ENCODE measurements around the gene TUBGCP2. TPM values are rescaled to one million over a fixed set of nuclear protein-coding genes. Genes with fewer than 3 reads are reported as not detected.
A peak's percentile ranks its signal among the peaks of the same experiment; 100 is the strongest.

The TUBGCP2 gene, protein sequence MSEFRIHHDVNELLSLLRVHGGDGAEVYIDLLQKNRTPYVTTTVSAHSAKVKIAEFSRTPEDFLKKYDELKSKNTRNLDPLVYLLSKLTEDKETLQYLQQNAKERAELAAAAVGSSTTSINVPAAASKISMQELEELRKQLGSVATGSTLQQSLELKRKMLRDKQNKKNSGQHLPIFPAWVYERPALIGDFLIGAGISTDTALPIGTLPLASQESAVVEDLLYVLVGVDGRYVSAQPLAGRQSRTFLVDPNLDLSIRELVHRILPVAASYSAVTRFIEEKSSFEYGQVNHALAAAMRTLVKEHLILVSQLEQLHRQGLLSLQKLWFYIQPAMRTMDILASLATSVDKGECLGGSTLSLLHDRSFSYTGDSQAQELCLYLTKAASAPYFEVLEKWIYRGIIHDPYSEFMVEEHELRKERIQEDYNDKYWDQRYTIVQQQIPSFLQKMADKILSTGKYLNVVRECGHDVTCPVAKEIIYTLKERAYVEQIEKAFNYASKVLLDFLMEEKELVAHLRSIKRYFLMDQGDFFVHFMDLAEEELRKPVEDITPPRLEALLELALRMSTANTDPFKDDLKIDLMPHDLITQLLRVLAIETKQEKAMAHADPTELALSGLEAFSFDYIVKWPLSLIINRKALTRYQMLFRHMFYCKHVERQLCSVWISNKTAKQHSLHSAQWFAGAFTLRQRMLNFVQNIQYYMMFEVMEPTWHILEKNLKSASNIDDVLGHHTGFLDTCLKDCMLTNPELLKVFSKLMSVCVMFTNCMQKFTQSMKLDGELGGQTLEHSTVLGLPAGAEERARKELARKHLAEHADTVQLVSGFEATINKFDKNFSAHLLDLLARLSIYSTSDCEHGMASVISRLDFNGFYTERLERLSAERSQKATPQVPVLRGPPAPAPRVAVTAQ
- 39.4 TPM for total RNA-seq
- long read RNA-seq, full-length matches to known transcripts: 73 of 112 reads
- long read RNA-seq, partial matches to known transcripts: 24 of 112 reads
- long read RNA-seq, other reads (novel, unspliced or antisense): 15 of 112 reads

DNA sequence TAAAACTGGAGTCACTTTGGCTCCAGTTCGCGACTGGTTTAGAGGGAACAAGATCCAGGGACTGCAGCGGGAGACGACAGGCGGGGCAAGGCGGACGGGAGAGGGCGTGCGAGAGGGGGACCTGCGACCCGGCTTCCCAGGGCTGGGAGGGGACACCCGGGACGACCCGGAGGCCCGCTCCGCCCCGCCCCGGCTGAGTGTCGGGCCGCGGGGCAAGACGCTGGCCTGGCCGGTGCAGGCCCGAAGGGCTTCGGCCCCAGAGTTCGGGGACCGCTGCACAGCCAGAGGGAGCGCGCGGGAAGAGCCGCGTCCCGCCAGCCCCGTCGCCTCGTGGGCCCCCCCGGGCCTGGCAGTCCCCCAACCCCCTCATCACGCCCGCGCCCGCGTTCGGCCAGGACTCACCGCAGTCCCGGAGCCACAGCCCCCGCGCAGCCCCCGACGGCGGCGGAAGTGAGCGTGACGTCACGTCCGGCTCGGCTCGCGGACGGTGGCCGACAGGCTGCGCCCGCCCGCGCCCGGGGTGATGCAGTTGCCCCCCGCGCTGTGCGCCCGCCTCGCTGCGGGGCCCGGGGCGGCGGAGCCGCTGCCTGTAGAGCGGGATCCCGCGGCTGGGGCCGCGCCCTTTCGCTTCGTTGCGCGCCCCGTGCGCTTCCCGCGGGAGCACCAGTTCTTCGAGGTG is at the start of gene TUBGCP2, which contains the start of gene ZNF511:
Gene TUBGCP2 (minus strand): TSS at position 452 of the 679 bp plus-strand sequence. CDS start 5,931 bp downstream, outside the sequence.
Gene ZNF511 (plus strand): TSS at position 494 of the 679 bp plus-strand sequence. CDS start 30 bp downstream, at position 524.
- intact Hi-C loops (cut with DNase I): loop anchor here (5.0 kb wide), 2 partner anchors 46 to 64 kb away; partner anchors contain the start of gene ECHS1
- peak; percentile 93 for DNase-seq (ENCODE audit: low spot score)

DNA sequence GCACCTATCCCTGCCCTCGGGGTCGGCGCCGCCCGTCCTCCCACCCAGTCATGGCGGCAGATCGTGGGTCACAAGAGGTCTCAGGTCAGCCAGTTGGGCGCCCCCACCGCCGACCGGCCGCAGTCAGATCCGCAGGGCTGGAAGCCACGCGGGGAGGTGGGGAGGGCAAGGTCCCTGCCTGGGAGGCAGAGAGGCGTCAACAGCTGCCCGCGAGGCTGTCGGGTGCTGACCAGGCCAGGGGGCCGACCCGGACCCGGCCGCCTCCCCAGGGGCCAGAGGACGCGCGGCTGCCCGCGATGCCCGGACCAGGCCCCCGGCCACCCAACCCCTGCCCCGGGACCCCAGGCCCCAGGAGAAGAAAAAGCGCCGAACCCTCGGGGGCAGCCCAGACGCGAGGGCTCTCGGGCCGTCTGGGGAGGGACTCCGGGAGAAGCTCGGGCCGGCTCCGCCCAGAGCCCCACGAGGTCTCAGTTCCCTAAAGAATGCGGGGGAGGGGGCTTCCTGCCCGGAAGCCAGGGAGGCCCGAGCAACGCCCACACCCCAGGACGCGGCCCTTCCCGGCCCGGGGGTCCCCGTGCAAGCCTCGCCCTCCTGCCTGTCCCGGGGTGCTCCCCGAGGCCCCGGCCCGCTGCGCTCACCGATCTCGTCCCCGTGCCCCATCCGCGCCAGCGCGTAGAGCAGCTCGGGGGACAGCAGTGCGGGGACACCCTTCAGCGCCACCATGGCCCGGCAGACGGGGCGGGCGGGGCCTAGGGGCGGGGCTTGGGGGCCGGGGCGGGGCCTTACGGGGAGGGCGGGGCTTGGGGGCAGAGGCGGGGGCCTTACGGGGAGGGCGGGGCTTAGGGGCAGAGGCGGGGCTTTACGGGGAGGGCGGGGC is 48.9 kb upstream of the TUBGCP2 start, which contains the start of gene FUOM:
Gene FUOM (minus strand): TSS at position 735 of the 877 bp plus-strand sequence. CDS start 12 bp downstream, at position 723.
- intact Hi-C loops (cut with DNase I): no loop called here
- no peak for DNase-seq (ENCODE audit: low spot score)

DNA sequence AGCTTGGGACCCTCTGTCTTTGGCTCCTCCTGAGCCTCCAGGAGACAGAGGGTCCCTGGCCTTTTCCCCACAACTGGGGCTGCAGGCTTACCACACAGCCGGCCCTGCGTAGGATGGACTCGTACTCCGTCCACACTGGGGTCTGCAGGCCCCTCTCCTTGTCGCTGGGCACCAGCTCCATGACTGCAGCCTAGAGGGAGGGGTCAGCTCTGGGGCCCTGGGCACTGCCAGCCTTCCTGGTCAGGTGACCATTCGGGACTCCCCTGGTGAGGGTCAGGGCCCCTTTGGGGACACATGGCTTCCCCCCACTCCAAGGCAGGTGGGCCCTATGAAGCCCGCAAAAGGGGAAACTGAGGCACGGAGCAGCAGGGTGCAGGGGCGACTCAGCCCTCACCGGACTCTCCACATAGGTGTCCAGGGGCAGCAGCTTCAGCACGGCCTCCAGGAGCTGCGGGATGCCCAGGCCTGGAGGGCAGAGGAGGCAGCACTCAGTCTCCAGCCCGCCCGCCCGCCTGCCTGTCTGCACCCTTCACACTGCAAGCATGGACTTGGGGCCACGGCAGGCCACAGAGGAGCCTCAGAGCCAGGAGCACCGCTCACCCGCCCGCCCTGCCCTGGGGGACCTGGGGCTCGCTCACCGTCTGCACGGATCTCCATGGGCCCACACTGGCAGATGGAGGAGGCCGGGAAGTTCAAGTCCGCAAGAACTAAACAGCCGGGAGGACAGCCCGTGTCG is 48.0 kb upstream of the TUBGCP2 start:
- DNase-seq (ENCODE audit: low spot score): no peak
- intact Hi-C loops (cut with DNase I): no loop called here

DNA sequence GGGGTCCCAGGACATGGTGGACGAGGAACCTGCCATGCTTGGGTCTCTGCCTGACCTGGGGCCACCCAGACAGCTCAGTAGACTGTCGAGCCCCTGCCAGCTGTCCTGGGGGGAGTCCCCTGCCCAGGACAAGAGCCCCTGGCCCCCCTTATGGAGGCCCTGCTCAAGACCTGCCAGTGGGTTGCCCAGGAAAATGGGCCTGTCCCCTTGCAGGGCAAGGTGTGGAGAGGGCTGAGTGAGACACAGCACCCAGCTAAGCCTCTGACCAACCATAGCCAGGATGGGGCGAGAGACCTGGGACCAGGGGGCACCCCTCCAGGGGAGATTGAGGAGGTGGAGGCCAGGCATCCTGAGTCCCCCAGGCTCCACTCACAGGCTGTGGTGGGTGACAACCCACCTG is 47.3 kb upstream of the TUBGCP2 start:
- no peak for DNase-seq (ENCODE audit: low spot score)
- intact Hi-C loops (cut with DNase I): no loop called here

DNA sequence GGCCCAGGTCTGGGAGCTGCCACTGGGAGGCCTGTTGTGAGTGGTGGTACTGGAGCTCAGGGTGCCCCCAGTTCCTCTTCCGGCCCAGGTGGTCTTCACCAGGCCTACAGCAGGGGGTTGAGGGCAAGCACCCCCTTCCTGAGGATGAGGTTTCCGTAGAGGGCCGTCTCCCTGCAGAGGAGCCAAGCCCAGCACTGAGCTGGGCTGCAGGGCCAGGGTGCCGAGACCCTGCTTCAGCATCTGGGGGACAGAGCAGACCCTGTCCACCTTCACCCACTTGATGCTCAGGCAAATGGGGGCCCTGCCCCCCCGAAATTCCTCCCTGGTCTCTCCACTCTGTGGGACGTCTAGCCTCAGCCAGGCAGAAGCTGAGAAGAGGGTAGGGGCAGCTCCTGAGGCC is 46.6 kb upstream of the TUBGCP2 start:
- no peak for DNase-seq (ENCODE audit: low spot score)

DNA sequence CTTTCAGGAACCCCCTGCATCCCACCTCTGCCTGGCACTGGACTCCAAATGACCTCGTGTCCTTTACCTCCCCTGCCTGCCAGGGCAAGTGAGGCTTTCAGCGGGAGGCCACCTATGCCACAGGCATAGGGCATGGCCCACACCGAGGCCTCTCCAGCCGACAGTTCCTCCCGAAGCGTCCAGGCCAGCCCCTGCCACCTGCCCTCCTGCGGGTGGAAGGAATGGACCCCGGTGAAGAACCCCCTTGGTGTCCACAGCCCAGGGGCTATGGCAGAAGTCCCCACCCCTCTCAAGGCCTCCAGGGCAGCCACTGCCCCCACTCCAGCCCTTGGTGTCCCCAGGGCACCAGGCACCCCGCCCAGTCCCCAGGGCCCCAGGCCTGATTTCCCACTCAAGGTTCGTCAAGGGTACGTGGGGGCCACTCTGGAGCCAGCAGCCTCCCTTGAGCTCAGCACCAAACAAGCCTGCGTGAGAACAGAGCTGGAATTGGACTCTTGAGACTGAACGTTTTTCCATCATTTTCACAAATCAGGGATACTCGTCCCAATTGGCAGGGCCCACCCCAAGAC is 46.1 kb upstream of the TUBGCP2 start:
- DNase-seq (ENCODE audit: low spot score): no peak
- intact Hi-C loops (cut with DNase I): no loop called here

More for the DNA sequence above, 46.6 kb upstream of the TUBGCP2 start:
- intact Hi-C loops (cut with DNase I): no loop called here

DNA sequence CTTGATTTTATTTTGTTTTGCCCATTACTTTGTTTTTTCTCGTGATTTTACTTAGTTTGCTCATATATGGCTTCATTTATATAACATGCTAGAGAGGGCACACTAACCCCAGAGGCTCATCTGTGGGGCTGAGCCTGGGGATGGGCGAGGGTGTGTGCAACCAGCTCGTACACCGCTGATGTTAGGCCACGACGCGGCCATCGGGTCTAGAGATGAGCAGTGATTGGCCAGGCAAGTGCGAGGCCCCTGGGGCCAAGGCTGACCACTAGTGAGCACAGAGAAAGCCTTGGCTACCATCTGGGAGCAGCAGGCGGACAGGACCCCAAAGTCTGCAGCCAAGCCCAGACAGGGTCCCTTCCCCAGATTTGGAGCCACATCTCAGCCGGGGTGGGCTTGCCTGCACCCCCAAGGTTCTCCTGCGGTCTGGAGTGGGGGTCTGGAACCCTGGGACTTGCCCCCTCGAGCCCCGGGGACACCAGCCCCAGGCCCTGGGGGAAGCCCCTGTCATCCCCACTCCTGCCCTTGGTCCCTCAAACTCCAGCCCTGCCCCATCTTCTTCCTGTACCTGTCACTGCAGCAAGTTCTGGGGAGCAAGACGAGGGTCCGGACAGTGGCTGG is 45.4 kb upstream of the TUBGCP2 start:
- intact Hi-C loops (cut with DNase I): no loop called here
- no peak for DNase-seq (ENCODE audit: low spot score)

DNA sequence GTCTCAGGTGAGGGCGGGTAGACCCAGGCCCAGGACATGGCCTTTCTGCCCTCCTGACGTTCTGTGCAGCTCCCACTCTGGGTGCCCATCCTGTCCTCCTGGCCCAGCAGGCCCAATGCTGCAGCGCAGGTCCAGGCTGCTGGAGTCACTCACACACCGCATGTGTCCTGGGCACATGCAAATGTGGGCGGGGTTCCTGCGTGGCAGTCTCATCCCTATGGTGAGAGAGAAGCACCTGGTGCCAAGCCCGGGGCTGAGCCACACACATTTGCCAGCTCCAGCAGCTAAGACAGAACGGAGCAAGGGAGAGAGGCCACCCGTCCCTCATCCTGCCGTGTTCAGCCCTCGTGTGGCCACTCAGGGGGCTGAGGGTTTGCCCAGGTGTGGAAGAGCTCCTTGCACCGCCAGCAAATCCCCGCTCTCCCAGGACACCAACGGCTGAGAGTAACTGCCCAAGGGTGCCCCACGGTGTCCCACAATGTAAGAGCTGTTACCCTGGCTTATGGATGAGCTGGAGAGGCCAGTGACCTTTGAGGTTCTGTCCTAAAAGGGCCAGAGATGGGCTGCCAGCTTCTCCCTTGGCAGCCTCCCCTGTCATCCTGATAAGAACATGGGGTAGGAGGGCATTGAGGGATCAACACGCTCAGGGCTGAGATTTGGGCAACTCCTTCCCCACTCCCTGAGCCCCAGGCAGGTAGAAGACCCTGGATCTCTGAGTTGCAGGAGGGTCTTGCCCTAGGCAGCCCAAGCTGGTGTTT is 44.7 kb upstream of the TUBGCP2 start:
- intact Hi-C loops (cut with DNase I): no loop called here
- no peak for DNase-seq (ENCODE audit: low spot score)

DNA sequence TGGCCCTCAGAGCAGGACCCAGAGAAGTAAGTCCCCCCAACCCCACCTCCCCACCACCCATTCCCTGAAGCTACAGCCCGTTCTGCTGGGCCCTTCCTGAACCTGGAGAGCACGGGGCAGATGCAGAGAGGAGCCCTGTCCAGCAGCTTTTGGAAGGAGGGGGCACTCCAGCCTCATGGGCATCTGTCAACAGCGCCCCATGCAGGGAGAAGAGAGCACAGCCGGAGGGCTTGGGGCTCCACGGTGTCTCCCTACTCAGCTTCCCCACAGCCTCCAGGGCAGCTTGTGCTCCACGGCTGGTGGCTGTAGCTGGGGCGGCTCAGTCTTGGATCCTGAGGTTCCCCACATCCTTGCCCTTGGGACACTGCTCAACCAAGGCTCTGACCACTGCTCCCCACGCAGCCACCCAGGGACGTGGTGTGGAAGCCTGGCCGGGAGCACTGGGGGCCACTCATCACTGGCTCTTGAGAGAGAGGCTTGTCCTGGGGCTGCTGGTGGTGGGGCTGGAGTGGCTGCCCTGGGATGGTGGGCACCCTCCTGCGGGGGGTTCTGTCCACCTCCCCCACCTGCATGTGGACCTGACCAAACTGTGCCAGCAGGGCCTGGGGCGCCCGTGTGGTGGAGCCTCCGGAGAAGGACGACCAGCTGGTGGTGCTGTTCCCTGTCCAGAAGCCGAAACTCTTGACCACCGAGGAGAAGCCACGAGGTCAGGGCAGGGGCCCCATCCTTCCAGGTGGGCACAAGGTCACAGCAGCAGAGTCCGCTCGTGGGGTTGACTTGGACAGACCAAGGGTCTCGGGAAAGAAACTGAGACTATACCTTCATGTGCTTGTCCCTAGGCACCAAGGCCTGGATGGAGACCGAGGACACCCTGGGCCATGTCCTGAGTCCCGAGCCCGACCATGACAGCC is 43.0 kb upstream of the TUBGCP2 start:
- intact Hi-C loops (cut with DNase I): no loop called here
- no peak for DNase-seq (ENCODE audit: low spot score)

DNA sequence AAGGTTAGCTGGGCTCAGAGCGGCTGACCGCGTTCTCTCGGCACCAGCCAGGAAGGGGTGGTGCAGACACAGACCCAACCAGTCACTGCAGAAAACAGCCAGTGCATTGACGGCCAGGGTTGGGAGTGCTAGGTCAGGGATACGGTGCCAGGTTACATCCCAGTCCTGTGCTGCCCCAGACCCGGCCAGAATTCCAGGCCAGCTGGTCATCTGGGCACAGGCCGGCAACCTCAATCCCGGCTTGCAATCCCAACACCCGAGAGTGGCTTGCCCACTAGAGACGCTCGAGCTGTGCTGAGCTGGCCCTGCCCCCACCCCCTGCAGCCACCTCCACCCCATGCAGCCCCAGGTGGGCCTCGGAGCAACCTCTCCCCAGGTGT is 42.3 kb upstream of the TUBGCP2 start:
- intact Hi-C loops (cut with DNase I): no loop called here
- no peak for DNase-seq (ENCODE audit: low spot score)

DNA sequence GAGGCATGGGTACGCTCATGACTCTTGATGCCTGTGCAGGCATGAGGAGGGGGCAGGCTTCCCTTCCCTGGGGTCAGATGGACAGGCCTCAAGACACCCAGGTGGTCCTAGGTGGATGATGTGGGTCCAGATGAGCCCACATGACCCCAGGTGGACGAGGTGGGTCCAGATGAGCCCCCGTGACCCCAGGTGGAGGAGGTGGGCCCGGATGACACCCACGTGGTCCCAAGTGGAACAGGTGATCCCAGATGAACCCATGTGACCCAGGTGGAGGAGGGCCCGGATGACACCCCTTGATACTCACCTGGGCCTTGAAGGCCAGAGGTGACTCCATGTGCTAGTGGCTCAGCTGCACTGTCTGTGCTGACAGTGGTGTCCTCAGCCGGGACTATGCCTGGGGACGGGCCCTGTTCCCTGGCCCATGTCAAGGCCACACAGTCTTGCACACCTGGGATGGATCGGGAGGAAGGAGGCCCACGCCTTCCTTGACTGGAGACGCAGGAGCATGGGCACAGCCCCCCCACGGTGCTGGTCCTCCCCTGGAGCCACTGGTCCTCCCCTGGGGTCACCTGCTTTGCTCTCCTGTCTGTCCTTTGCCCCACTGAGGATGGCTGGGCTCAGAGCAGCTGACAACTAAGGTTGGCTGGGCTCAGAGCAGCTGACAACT is 41.7 kb upstream of the TUBGCP2 start:
- DNase-seq (ENCODE audit: low spot score): no peak
- intact Hi-C loops (cut with DNase I): no loop called here

DNA sequence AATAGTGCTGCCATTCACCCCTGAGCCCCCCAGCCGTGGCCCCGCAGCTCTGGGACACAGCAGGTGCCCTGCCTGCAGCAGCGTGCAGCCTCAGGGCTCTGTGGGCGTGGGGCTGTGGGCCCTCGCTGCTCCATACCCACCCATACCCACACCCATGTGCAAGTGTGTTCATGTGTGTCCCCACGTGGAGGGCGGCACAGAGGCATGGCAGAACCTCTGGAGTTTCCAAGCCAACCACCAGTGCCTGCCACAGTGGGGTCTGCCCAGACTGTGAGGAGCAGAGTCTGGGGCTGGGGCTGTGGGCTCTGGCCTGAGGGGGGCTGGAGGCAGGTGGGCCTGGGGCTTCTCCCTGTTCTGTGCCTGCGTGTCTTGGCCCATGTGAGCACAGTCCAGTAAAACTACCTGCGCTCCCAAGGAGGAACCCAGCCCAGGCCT is 40.9 kb upstream of the TUBGCP2 start:
- DNase-seq (ENCODE audit: low spot score): no peak
- intact Hi-C loops (cut with DNase I): no loop called here

DNA sequence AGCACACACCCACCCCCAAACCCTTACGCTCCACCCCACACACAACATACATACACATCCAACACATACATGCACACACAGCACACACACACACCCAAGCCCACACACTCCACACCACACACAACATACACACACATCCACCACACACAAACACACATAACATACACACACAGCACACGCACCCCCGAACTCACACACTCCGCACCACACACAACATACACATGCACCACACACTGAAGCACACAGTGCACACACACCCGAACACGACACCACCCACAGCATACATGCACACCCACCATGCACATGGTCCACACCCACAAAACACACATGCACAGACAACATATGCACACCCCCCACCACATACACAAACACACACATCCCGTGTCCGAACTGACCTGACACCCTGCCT is 40.5 kb upstream of the TUBGCP2 start:
- no peak for DNase-seq (ENCODE audit: low spot score)
- intact Hi-C loops (cut with DNase I): no loop called here

DNA sequence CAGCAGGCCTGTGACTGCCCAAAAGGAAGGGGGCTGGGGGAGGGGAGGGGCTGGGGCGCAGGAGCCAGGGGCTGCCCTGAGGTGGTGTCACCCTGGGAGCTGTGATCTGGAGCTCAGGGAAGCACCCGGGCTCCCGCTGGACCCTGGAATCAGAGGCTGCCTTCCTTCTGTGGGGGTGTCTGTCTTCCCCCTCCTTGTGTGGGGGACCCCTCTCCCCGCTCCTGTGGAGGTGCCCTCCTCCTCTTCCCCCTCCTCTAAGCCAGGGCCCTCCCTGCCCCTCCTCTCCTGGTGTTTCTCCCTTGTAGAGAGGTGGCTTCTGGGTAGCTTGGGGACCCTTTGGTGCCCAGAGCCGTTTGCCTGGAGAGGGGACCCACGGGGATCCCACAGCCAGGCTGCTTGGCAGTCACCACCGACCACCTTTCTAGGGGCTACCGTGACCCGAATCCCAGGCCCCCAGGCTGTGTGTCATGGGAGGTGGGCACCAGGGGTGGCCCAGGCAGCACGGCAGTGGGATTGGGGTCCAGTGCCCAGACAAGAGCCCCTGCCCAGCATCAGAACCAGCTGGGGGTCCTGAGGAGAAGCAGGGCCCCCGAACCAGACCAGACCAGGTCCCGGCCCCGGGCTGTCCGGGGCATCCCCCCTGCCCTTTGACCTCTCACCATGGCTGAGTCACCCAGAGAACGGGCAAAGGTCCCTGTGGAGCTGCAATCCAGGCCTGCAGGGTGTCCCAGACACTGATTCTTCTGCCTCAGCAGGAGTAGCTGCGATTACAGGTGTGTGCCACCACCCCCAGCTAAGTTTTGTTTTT is 39.2 kb upstream of the TUBGCP2 start:
- no peak for DNase-seq (ENCODE audit: low spot score)
- intact Hi-C loops (cut with DNase I): no loop called here

Data from cardiac septum (tissue), 1 donor.